IMR-90 (cell line): ENCODE data around the gene FOXI1. TPM values are rescaled to one million over a fixed set of nuclear protein-coding genes. Genes with fewer than 3 reads are reported as not detected.

Experiments used
- ATAC-seq: fragments of 200-7000 bp; cut with Tn5 transposase; 2 replicates; pipeline ENCODE4 v1.9.1; 2020; ENCODE audit warnings: low read depth, mild to moderate bottlenecking, moderate library complexity
- BruUV-seq: library from RNA; stranded (reverse); fragments of 400-500 nt; replicated peaks from 2 replicates; lab custom pipeline; 2021; lab: Mats Ljungman, UMichigan
- CTCF ChIA-PET: fragments of 300-600 bp; formaldehyde crosslinking; extraction: SDS; loops from one replicate; lab custom pipeline; 2021; ENCODE audit warnings: antibody characterized with exemption; lab: Yijun Ruan, JAX
- POLR2A ChIA-PET: fragments of 300-600 bp; sonication (Branson Sonifier 250); formaldehyde crosslinking; loops from one replicate; lab custom pipeline; 2022; ENCODE audit warnings: antibody characterized with exemption; ENCODE audit not compliant: unreplicated experiment; lab: Charles Lee
- DNase-seq: peaks from one replicate; pipeline ENCODE4 v3.0.0; 2013
- H2AFZ ChIP-seq: replicated peaks from 2 replicates; pipeline ENCODE3; 2013; ENCODE audit warnings: low read length, mild to moderate bottlenecking; ENCODE audit not compliant: poor library complexity
- H2AK5ac ChIP-seq: 2 replicates; pipeline ENCODE4 v1.6.1; 2013; ENCODE audit warnings: low read depth, low read length, inconsistent platforms
- H2AK9ac ChIP-seq: replicated peaks from 2 replicates; pipeline ENCODE3; 2013; ENCODE audit warnings: mild to moderate bottlenecking, low read depth, low read length, moderate library complexity; ENCODE audit not compliant: poor library complexity
- H2BK120ac ChIP-seq: 2 replicates; pipeline ENCODE4 v1.6.1; 2013; ENCODE audit warnings: low read depth, low read length, inconsistent platforms
- H2BK15ac ChIP-seq: 3 replicates; pipeline ENCODE4 v1.6.1; 2013; ENCODE audit warnings: low read depth, low read length, inconsistent platforms
- H2BK20ac ChIP-seq: 2 replicates; pipeline ENCODE4 v1.6.1; 2013; ENCODE audit warnings: low read depth, mild to moderate bottlenecking, inconsistent platforms, low read length, moderate library complexity
- H2BK5ac ChIP-seq: 2 replicates; pipeline ENCODE4 v1.6.1; 2013; ENCODE audit warnings: mild to moderate bottlenecking, low read depth, low read length, inconsistent platforms; ENCODE audit not compliant: poor library complexity, severe bottlenecking
- H3K14ac ChIP-seq: replicated peaks from 2 replicates; pipeline ENCODE4 v1.6.1; 2013; ENCODE audit warnings: low read depth, low read length, inconsistent platforms
- H3K18ac ChIP-seq: 2 replicates; pipeline ENCODE4 v1.6.1; 2013; ENCODE audit warnings: low read depth, low read length, control low read depth
- H3K23ac ChIP-seq: 2 replicates; pipeline ENCODE4 v1.6.1; 2013; ENCODE audit warnings: low read depth, low read length, inconsistent platforms
- H3K27ac ChIP-seq: 2 replicates; pipeline ENCODE4 v1.5.1; 2013; ENCODE audit warnings: mild to moderate bottlenecking, control low read depth, low read length; ENCODE audit not compliant: insufficient read depth
- H3K27me3 ChIP-seq: 2 replicates; pipeline ENCODE4 v1.6.1; 2013; ENCODE audit warnings: low read length; ENCODE audit not compliant: control insufficient read depth, insufficient read depth
- H3K36me3 ChIP-seq: 2 replicates; pipeline ENCODE4 v1.6.1; 2013; ENCODE audit warnings: low read length, mixed read lengths; ENCODE audit not compliant: control insufficient read depth, insufficient read depth
- H3K4ac ChIP-seq: 2 replicates; pipeline ENCODE4 v1.6.1; 2013; ENCODE audit warnings: low read depth, low read length, inconsistent platforms
- H3K4me1 ChIP-seq: 2 replicates; pipeline ENCODE4 v1.6.1; 2013; ENCODE audit warnings: low read length, mixed read lengths; ENCODE audit not compliant: control insufficient read depth, insufficient read depth
- H3K4me2 ChIP-seq: 2 replicates; pipeline ENCODE4 v1.6.1; 2013; ENCODE audit warnings: low read depth, mild to moderate bottlenecking, control low read depth, low read length, moderate library complexity
- H3K4me3 ChIP-seq: 2 replicates; pipeline ENCODE4 v1.5.1; 2013; ENCODE audit warnings: low read depth, mild to moderate bottlenecking, control low read depth, low read length, moderate library complexity; ENCODE audit not compliant: insufficient read depth
- H3K56ac ChIP-seq: 2 replicates; pipeline ENCODE4 v1.6.1; 2013; ENCODE audit warnings: low read length, inconsistent platforms; ENCODE audit not compliant: insufficient read depth; ENCODE audit errors: extremely low read depth
- H3K79me1 ChIP-seq, 2 experiments: 2 replicates each; pipeline ENCODE4 v1.6.1; 2013; ENCODE audit warnings: low read length in 2 of 2, inconsistent platforms in 1 of 2, low read depth in 1 of 2
- H3K9ac ChIP-seq: 2 replicates; pipeline ENCODE4 v1.6.1; 2013; ENCODE audit warnings: low read depth, low read length, control low read depth
- H3K9me1 ChIP-seq: 2 replicates; pipeline ENCODE4 v1.6.1; 2013; ENCODE audit warnings: low read length, inconsistent platforms; ENCODE audit not compliant: insufficient read depth
- H3K9me3 ChIP-seq: 2 replicates; pipeline ENCODE4 v1.6.1; 2013; ENCODE audit warnings: low read length; ENCODE audit not compliant: control insufficient read depth, insufficient read depth
- H4K20me1 ChIP-seq: 2 replicates; pipeline ENCODE4 v1.6.1; 2013; ENCODE audit warnings: low read length, inconsistent platforms; ENCODE audit not compliant: insufficient read depth
- H4K5ac ChIP-seq: 2 replicates; pipeline ENCODE4 v1.6.1; 2013; ENCODE audit warnings: mild to moderate bottlenecking, low read depth, low read length, control low read depth
- H4K8ac ChIP-seq, 2 experiments: 2 replicates each; pipeline ENCODE4 v1.6.1; 2013; ENCODE audit warnings: low read depth in 2 of 2, low read length in 2 of 2, control low read depth in 1 of 2, inconsistent platforms in 1 of 2
- H4K91ac ChIP-seq: 2 replicates; pipeline ENCODE4 v1.6.1; 2013; ENCODE audit warnings: low read depth, low read length, inconsistent platforms; ENCODE audit not compliant: insufficient read depth
- BHLHE40 ChIP-seq: fragments of 150-350 bp; IDR thresholded peaks from 2 replicates; pipeline ENCODE4 v1.6.1; 2016; ENCODE audit warnings: mild to moderate bottlenecking, low read depth, low read length
- CTCF ChIP-seq: conservative IDR thresholded peaks from 2 replicates; pipeline ENCODE4 v1.5.1; 2012; ENCODE audit warnings: mild to moderate bottlenecking, low read depth, low read length, improper control_type of control experiment
- ELK1 ChIP-seq: fragments of 150-350 bp; IDR thresholded peaks from 2 replicates; pipeline ENCODE4 v1.6.1; 2016; ENCODE audit warnings: low read depth, mild to moderate bottlenecking, low read length, moderate library complexity, borderline replicate concordance
- FOS ChIP-seq: fragments of 150-350 bp; IDR thresholded peaks from 2 replicates; pipeline ENCODE4 v1.6.1; 2016; ENCODE audit warnings: low read depth, low read length
- MAFK ChIP-seq: IDR thresholded peaks from 2 replicates; pipeline ENCODE4 v1.6.1; 2012; ENCODE audit warnings: low read depth, low read length, improper control_type of control experiment
- MXI1 ChIP-seq: IDR thresholded peaks from 2 replicates; pipeline ENCODE4 v1.6.1; 2012; ENCODE audit warnings: low read depth, mild to moderate bottlenecking, low read length, moderate library complexity, borderline replicate concordance
- NFE2L2 ChIP-seq: fragments of 150-350 bp; IDR thresholded peaks from 2 replicates; pipeline ENCODE4 v1.6.1; 2016; ENCODE audit warnings: low read depth, mild to moderate bottlenecking, low read length
- RCOR1 ChIP-seq: IDR thresholded peaks from 2 replicates; pipeline ENCODE4 v1.6.1; 2012; ENCODE audit warnings: mild to moderate bottlenecking, low read length, improper control_type of control experiment; ENCODE audit not compliant: insufficient replicate concordance
- RFX5 ChIP-seq: IDR thresholded peaks from 2 replicates; pipeline ENCODE4 v1.8.0; 2012; ENCODE audit warnings: low read depth, mild to moderate bottlenecking, low read length, moderate library complexity
- SMC3 ChIP-seq: fragments of 150-350 bp; IDR thresholded peaks from 2 replicates; pipeline ENCODE4 v1.6.1; 2016; ENCODE audit warnings: low read depth, mild to moderate bottlenecking, antibody characterized with exemption, low read length, moderate library complexity
- WGBS, 2 experiments: methylation state at CpG; one replicate each; pipeline versions ENCODE4 v1.1.5 to v1.1.7; 2013; ENCODE audit warnings: missing lambda C conversion rate in 2 of 2; ENCODE audit not compliant: insufficient read length in 1 of 2; ENCODE audit errors: extremely low coverage in 2 of 2; 5-methylcytosine and 5-hydroxymethylcytosine counted together
- dilution Hi-C: fragments of 300-500 bp; cut with HindIII; formaldehyde crosslinking; loops from one replicate; pipeline ENCODE4 v1.14.3; 2018; ENCODE audit warnings: low sequenced_read_pairs; ENCODE audit not compliant: unreplicated experiment
- in situ Hi-C: fragments of 300-500 bp; cut with MboI; formaldehyde crosslinking; loops from 3 replicates; pipeline ENCODE4 v1.14.3; 2019; ENCODE audit warnings: low sequenced_read_pairs, inconsistent platforms, mixed read lengths
- intact Hi-C: fragments of 100-400 bp; cut with micrococcal nuclease; formaldehyde crosslinking; loops from 2 replicates; pipeline ENCODE4 v1.10.0; 2022
- polyA plus RNA-seq, 3 experiments: library from polyadenylated mRNA; depleted of rRNA; stranded (reverse); fragments of >200 nt; gene quantifications; 2 replicates each; pipeline ENCODE4 v1.2.3, GENCODE V29; 2012; ENCODE audit warnings: low replicate concordance in 1 of 3
- total RNA-seq: library from RNA; depleted of rRNA; stranded (reverse); fragments of >200 nt; gene quantifications from 2 replicates; pipeline ENCODE4 v1.2.3, GENCODE V29; 2012

Gene FOXI1
- total and polyA plus RNA-seq, 2 of the 4 experiments (the other 2 are of a cell fraction) = not detected

- POLR2A ChIA-PET = no interaction called here
- ATAC-seq = no peak
Measured at GRCh38 chr5:170145462-170145861, 39.8 kb downstream of the FOXI1 start.

More at GRCh38 chr5:170145462-170145861, 39.8 kb downstream of the FOXI1 start:
- Histone ChIP-seq H3K9ac (no peak overlapping the region), H3K79me1 (no peaks in the 10 kb centered on the region), H4K8ac (no peak overlapping the region), H2AK5ac (no peak overlapping the region), H2BK15ac (no peak overlapping the region), H3K9me1 (no peaks in the 10 kb centered on the region), H3K4me2 (no peak overlapping the region), H3K23ac (no peak overlapping the region), H3K36me3 (no peaks in the 10 kb centered on the region), H4K20me1 (no peaks in the 10 kb centered on the region), H3K56ac (no peak overlapping the region), H3K4me1 (no peaks in the 10 kb centered on the region), H3K27me3 (no peaks in the 10 kb centered on the region), H4K91ac (no peak overlapping the region), H3K9me3 (no peaks in the 10 kb centered on the region), H4K5ac (no peak overlapping the region), H2BK120ac (no peak overlapping the region), H3K18ac (no peak overlapping the region), H3K4ac (no peak overlapping the region), H2AK9ac (no peak overlapping the region), H3K14ac (no peak overlapping the region), H2BK20ac (no peak overlapping the region), H2BK5ac (no peak overlapping the region), H3K27ac (no peak overlapping the region), H3K4me3 (no peak overlapping the region), H2AFZ (no peak overlapping the region)
- DNase-seq = no peak
- TF ChIP-seq NFE2L2 (no peak), FOS (no peak), ELK1 (no peak), CTCF (no peak), RCOR1 (no peak), SMC3 (no peak), RFX5 (no peak), BHLHE40 (no peak), MXI1 (no peak), MAFK (no peak)
- dilution Hi-C loops = no loop called here
- in situ Hi-C loops = no loop called here
- 50% methylated on average over 1 of the region's 4 CpGs; no CpG with 5 or more reads in 1 of the 2 experiments for WGBS, 2 experiments
- no TSS peak for BruUV-seq
- intact Hi-C loops = no loop called here
- CTCF ChIA-PET = no interaction called here
